ENCODE measurements around the gene ITGB1BP2.
A peak's percentile ranks its signal among the peaks of the same experiment; 100 is the strongest.
"Not testable (repeated sequence)": the region's sequence is repeated elsewhere in the genome, so short reads cannot be mapped to it uniquely, and the experiment has no call there.

ITGB1BP2 gene

DNA sequence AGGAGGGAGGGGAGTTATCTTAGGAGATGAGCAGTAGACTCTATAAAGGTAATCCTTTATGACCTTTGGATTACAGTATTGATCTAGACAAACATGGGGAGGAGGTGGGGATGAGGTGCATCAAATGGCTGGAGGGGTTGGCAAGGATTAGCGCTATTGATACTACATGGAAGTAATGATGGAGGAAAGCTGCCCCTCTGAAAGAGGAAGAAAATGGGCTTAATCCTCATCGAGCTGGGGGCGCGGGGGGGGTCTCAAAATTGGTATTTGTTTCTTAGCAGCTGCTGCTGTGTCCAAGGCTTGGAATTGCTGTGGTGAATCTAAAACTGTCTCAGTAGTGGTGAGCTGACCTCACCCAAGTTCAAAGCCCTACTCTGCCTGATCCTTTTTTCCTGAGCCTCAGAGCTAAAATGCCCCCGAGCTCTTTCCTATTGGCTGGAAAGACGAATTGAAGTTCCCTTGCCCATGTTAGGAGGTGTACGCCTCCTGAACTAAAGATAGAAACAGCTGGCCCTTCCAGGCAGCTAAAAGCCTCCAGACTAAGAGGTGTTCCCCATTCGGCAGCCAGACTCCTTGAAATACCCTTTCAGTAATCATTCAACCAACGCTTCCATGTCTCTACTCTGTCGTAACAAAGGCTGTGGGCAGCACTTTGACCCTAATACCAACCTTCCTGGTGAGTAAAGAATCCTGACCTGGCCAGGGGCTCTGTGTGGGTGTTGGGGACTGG is at the start of gene ITGB1BP2:
TSS of gene ITGB1BP2 (plus strand) at position 556 of the 730 bp plus-strand sequence. CDS start at position 613, 57 bp downstream.
- DNase-seq, result peak; percentile 9

DNA sequence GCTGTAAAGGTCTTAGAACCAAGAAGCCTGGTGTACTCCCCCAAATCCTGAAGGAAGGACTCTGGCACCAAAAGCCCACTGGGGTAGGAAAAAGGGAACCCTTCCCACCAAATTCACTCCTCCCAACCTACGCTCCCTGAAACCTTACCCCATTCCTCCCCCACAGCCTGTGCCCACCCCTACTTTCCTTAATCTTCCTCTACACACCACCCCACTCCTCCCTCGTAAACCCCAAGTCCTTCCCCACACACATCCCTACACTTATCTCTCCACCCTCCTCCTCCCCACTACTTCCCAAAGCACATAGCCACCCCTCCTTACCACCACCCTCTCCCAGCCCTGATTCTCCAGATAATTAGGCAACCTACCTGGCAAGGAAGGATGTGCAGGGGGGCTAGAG is 49.3 kb upstream of the ITGB1BP2 start:
- DNase-seq, result no peak

DNA sequence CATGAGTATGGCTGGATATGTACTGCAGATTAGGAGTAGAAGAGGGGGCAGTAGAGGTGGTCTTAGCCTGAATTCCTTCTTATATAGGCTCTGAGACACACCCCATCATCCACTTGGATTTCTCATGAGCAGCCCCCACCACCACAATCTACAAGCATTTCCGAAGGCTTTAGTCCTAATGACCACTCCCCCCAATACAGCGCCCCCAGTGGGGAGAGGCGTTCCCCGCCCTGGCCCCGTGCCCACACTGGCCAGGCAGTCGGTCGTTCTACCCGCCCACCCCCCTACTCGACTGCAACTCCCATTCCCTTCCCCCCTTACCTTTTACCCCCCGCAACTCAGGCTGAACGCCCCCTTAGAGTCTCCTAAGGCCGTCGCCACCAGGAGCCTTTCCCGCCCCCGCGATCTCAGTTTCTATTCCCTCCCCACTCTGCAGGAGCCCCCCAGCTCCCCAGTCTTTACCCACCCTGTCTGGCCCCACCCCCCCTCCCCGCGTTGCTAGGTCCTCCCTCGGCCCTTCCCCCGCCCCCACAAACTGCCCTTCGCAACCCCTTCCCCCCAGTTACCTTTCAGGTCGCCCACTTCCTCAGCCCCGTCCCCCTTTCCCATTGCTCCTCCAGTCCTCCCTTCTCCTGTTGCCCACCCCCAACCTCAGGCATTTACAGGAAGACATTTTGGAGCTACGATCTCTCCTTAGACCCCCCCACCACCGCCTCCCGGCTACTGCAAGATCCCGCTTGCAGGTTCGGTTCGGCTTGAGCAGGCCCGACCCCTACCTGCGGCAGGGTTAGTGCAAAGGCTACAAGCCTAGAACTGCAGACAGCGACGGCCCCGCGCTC is 48.1 kb upstream of the ITGB1BP2 start:
- peak; percentile 3 for DNase-seq

DNA sequence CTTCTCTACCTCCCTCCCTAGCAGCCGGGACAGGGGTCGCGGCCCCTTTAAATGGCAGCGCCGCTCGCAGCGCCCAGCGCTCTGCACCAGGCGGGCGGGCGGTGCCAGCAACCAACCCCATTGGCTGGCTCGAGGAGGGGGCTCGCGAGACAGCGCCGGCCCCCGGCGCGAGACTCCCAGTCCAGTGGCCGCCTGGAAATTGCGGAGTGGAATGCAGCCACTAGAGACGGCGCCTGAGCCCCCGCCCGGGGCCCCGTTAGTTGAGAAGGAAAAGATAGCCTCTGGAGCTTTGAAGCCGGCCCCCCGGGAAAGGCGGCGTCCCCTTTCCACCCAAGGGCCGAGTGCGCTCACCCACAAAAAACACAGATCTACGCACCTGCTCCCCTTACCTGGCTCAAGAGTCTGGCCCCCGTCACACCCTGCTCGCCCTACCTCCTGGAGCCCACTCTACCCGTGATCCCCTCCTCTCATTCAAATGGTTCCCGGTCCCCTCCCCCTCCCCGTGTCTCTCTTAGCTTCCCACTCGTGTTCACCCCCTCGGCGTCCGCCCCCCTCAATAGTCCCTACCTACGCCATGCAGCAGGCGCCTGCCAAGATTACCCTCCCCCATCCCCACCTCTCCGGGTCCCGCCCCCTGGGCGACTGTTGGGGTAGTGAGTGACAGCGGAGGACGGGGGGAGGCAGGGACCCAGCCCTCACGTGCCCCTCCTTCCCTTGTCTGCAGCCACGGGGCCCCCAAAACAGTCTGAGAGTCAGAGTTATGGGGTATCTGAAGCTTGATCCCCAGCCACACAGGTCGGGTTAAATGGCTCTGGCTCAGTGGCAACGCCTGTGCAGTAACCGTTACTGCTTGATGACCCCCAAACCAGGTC is 47.2 kb upstream of the ITGB1BP2 start, which contains the start of gene ZMYM3:
TSS of gene ZMYM3 (minus strand) at position 49 of the 872 bp plus-strand sequence. CDS start 885 bp downstream, outside the sequence.
- peak; percentile 80 for DNase-seq

DNA sequence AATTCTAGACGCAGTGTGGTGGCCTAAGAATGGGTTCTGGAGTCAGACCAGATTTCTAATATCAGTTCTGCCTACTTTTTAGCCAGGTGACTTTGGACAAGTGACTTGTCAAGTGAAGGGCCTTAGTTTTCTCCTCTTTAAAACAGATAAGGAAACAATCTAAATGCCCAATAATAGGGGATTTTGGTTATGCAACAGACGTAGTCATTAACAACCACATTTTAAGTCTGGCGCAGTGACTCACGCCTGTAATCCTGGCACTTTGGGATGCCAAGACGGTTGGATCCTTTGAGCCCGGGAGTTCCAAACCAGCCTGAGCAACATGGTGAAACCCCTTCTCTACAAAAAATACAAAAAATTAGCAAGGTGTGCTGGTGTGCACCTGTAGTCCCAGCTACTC is 45.5 kb upstream of the ITGB1BP2 start:
- DNase-seq, result peak; percentile 15

DNA sequence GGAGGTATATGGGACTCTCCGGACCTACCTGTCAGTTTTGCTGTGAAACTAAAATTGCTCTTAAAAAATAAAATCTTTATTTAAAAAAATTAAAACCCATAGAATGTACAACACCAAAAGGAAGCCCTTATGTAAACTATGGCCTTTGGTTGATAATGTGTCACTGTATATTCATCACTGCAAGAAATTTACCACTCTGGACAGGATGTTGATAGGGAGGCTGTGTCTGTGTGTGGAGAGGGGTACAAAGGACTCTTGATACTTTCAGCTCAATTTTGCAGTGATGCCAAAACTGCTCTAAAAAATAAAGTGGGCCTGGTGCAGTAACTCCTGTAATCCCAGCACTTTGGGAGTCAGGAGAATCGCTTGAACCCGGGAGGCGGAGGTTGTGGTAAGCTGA is 44.7 kb upstream of the ITGB1BP2 start:
- no peak for DNase-seq

DNA sequence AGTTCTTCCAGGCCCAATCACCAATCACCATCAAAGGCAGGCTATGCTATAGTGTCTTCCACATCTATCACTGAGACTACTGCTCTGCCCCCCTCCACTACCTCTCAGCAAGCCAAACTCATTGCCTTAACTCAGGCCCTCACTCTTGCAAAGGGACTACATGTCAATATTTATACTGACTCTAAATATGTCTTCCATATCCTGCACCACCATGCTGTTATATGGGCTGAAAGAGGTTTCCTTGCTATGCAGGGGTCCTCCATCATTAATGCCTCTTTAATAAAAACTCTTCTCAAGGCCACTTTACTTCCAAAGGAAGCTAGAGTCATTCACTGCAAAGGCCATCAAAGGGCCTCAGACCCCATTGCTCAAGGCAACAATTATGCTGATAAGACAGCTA is 32.9 kb upstream of the ITGB1BP2 start:
- not testable (repeated sequence) for DNase-seq

DNA sequence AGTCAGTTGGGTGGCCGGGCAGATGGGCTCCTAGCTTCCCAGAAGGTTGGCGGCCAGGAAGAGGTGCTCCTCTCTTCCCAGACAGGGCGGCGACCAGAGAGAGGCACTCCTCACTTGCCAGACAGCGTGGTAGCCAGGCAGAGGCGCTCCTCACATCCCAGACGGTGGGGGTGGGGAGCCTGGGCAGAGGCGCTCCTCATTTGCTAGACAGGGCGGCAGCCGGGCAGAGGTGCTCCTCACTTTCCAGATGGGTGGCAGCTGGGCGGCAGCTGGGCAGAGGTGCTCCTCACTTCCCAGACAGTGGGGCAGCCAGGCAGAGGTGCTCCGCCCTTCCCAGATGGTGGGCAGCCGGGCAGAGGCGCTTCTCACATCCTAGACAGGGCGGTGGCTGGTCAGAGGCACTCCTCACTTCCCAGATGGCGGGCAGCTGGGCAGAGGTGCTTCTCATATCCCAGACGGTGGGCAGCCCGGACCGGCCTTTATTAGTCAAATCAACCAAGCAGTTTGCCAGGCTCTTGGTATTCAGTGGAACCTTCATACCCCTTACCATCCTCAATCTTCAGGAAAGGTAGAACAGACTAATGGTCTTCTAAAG is 31.7 kb upstream of the ITGB1BP2 start:
- DNase-seq, result no peak

DNA sequence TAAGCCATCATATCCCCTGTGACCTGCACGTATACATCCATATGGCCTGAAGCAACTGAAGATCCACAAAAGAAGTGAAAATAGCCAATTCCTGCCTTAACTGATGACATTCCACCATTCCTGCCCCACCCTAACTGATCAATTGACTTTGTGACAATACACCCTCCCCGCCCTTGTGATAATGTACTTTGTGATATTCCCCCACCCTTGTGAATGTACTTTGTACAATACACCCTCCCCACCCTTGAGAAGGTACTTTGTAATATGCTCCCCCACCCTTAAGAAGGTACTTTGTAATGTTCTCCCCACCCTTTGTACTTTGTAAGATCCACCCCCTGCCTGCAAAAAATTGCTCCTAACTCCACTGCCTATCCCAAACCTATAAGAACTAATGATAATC is 29.2 kb upstream of the ITGB1BP2 start:
- not testable (repeated sequence) for DNase-seq

DNA sequence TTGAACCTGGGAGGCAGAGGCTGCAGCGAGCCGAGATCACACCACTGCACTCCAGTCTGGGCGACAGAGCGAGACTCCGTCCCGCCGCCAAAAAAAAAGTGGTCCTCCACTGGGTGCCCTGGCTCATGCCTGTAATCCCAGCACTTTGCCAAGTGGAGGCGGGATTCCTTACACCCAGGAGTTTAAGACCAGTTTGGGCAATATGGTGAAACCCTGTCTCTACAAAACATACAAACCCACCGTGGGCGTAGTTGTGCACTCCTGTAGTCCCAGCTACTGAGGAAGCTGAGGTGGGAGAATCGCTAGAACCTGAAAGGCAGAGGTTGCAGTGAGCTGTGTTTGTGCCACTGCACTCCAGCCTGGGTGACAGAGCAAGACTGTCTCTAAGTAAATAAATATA is 20.2 kb upstream of the ITGB1BP2 start:
- DNase-seq, result not testable (repeated sequence)

DNA sequence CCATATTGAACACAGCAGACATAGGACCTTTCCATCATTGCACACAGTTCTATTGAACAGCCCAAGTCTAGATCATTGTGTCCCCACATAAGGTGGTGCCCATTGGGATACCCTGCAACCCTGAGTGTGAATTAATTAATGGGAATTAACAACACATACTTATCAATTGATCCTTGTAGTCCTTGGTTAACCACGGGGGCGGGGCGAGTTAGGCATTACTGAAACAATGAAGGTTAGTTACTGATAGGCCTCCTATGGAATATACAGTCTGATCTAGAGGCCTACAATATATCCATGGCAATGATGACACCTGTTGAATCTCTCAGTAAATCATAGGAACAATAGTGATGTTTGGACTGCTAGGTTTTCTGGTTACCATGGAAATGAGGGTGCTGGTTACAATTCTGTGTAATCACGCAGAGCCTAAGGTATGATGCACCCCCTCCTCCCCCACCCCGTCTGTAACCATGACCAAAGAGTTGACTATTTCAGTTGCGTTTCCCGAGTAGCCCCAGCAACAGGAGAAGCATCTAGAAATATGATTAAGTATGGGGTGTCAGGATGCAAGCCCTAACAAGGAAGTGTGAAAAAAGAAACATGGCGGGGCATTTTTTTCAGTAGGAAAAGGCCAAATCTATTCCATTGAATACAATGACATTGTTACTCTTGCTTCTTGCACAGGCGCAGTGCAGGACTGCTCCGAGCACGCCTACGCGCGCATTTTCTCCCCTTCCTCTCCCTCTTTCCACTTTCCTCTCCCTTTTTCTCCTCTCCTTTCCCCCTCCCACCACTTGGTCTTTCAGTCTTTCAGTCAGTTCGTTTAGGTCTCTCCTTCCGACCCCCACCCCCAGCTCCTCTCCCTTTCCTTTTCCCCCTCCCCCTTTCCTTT is 18.8 kb upstream of the ITGB1BP2 start:
- peak; percentile 57 for DNase-seq

DNA sequence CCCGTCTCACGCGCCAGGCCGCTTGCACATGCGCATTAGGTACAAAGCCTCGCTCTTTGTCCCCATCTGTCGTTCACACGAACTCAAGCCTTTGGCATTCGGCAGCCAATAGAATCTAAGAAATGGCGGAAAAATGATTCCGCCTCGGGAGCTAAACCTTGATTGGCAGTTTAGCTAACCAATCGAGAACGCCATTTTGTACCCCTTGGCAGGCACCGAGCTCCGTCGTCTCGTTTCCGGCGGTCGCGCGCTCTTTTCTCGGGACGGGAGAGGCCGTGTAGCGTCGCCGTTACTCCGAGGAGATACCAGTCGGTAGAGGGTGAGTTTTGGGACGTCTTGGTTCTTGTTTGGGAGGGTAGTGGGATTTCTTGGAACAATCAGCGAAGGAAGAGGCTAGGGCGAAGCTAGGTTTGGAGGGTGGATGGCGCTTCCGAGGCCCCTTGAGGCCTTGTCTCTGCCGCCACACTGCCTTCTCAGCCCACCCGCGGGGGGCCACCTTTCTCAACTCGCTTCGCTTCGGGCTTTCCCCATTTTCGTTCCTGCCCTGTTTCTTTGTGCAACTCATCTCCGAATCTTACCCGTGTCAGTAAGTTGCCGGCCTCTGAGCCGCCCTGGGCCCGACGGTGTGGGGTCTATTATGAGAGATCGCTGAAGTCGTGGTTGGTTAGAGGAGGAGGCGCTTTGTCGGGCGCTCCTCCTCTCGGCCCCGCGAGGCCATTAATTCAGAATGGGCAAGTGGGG is 18.0 kb upstream of the ITGB1BP2 start, which contains the start of gene NONO:
TSS of gene NONO (plus strand) at position 233 of the 741 bp plus-strand sequence. CDS start 7,003 bp downstream, outside the sequence.
- peak; percentile 95 for DNase-seq

DNA sequence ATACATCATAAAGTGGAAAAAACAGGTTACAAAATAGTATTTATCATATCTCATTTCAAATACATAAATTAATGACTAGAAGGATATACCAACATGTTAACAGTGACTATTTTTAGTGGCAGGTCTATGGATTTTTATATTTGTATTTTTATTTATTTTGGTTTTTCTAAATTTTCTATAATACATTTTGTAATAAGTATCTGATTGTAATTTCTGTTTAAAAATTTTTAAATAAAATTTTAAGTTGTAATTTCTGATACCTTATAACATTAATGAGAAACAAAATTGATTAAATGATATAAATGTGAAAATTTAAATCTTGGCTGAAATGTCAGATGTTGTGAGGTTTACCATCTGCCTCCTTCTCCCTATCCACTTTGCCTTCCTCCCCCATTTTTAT is 15.6 kb upstream of the ITGB1BP2 start:
- DNase-seq, result no peak

DNA sequence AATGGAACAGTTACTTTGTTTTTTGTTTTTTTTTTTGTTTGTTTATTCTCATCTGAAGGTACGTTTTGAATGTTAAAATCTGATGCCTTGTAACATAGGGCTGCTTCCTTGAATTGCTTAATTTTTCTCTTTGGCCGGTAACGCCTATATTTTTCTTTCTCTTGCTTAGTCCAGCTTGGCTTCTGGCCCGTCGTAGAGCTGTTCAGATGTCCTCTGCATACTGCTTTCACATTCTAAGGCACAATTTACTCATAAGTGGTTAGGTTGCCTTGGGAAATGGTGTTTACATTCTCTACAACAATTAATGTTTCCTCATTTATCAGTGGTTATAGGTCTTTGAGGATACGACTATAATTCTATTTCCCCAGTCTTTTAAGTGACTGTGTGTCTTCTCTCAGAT is 10.2 kb upstream of the ITGB1BP2 start:
- no peak for DNase-seq

DNA sequence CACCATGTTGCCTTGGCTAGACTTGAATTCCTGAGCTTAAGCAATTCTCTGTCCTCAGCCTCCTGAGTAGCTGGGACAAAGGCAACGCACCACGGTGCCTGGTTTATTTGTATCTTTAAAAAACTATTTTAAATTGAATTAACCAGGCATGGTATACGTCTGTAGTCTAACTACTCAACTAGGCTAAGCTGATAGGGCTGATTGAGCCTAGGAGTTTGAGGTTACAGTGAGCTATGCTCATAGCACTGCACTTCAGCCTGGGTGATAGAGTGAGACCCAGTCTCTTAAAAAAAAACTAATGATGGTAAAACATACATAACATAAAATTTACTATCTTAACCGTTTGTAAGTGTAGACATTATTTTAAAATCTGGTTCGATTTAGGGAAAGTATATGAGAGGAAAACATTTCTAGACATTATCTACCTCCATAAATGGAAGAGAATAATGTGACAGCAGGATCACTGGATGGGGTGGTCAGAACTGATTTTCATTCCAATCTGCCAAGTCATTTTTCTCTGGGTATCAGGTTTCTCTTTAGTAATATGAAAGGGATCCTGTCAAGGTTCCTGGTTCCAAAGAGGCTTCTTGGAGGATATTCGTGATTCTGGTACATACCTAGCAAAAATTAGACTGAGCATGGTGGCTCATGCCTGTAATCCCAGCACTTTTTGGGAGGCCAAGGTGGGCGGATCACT is 8.7 kb upstream of the ITGB1BP2 start:
- no peak for DNase-seq

DNA sequence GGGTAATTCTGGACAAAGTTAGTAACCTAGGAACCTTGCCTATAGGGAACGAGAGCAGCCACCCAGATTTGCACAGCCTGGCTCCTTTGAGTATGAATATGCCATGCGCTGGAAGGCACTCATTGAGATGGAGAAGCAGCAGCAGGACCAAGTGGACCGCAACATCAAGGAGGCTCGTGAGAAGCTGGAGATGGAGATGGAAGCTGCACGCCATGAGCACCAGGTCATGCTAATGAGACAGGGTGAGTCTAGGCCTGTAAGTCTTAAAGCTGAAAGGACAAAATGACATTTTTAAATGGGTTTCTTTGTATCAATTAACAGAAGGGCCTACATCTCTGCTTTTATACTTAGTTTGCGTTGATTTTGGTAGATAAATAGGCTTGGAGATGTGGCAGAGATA is 4.7 kb upstream of the ITGB1BP2 start:
- no peak for DNase-seq

DNA sequence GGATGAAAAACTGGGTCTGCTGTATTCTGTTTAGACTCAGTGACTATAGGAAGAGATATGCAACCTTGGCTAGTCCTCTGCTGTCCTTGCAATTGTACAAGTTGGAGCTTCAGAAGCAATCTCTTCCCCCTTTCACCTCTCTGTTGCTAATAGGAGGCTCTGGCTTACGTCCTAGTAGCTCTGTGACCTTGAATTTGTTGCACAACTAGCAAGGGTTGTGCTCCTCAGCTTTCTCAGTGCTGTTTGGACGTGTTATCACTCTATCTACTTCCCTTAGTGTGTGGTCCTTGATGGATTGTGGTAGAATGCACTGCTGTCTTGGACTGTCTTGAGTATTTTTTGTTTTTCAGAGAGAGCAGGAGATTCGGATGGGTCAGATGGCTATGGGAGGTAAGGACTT is 3.4 kb upstream of the ITGB1BP2 start:
- DNase-seq, result no peak

DNA sequence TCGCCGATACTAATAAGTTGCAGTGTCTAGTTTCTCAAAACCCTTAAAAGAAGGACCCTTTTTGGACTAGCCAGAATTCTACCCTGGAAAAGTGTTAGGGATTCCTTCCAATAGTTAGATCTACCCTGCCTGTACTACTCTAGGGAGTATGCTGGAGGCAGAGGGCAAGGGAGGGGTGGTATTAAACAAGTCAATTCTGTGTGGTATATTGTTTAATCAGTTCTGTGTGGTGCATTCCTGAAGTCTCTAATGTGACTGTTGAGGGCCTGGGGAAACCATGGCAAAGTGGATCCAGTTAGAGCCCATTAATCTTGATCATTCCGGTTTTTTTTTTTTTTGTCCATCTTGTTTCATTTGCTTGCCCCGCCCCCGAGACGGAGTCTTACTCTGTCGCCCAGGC is 1.5 kb upstream of the ITGB1BP2 start:
- DNase-seq, result not testable (repeated sequence)

DNA sequence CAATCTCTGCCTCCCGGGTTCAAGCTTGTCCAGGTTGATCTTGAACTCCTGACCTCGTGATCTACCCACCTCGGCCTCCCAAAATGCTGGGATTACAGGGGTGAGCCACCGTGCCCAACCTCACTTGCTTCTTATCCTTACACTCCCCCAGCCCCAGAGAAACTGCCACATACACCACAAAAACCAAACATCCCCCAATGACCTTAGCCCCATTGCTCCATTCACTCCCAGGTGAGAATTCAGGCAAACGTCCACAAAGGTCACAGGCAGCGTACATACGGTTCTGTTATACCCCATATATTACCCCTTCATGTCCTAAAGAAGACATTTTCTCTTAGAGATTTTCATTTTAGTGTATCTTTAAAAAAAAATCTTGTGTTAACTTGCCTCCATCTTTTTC is 1.1 kb upstream of the ITGB1BP2 start:
- DNase-seq, result not testable (repeated sequence)

Measured in NCI-H1105 treated with DMSO at 0.1 percent for 48 hours (cell line).